ENCODE data around the gene UBE2Q2. TPM values are rescaled to one million over a fixed set of nuclear protein-coding genes. Genes with fewer than 3 reads are reported as not detected.

The UBE2Q2 gene
- total and polyA plus RNA-seq, 2 of the 4 experiments (the other 2 are of a cell fraction) = 18.0 to 28.9 TPM

- Histone ChIP-seq H2BK5ac (ENCODE audit: low read depth, low read length, poor library complexity, severe bottlenecking) (no peak overlapping the region), H3K79me1 (ENCODE audit: low read depth in 1 of 2, low read length in 2 of 2) (peaks cover 17 to 51% of the 10 kb centered on the region in 2 experiments), H3K18ac (ENCODE audit: low read depth, low read length) (no peak overlapping the region), H3K14ac (replicated peaks; ENCODE audit: low read depth, low read length) (no peak overlapping the region), H4K8ac (ENCODE audit: low read depth in 2 of 2, low read length in 2 of 2) (no peak overlapping the region), H2BK120ac (ENCODE audit: low read depth, low read length) (no peak overlapping the region), H3K9me3 (ENCODE audit: control insufficient read depth, insufficient read depth, low read length) (no peaks in the 10 kb centered on the region), H2BK20ac (ENCODE audit: low read depth, low read length) (no peak overlapping the region), H3K4ac (ENCODE audit: low read depth, low read length) (no peak overlapping the region), H3K27me3 (ENCODE audit: control insufficient read depth, insufficient read depth, low read length) (no peaks in the 10 kb centered on the region), H3K27ac (ENCODE audit: insufficient read depth, low read length) (no peak overlapping the region), H4K5ac (ENCODE audit: low read depth, low read length) (no peak overlapping the region), H3K4me1 (ENCODE audit: control insufficient read depth, insufficient read depth, low read length) (no peaks in the 10 kb centered on the region), H3K56ac (ENCODE audit: extremely low read depth, insufficient read depth, low read length) (no peak overlapping the region), H3K36me3 (ENCODE audit: control insufficient read depth, insufficient read depth, low read length) (peaks cover 14% of the 10 kb centered on the region), H2AFZ (replicated peaks; ENCODE audit: low read length, poor library complexity) (no peak overlapping the region), H2AK9ac (replicated peaks; ENCODE audit: low read depth, low read length, poor library complexity) (no peak overlapping the region), H4K20me1 (ENCODE audit: insufficient read depth, low read length) (peaks cover 20% of the 10 kb centered on the region), H3K23ac (ENCODE audit: low read depth, low read length) (no peak overlapping the region), H3K4me2 (ENCODE audit: low read depth, low read length) (no peak overlapping the region), H2AK5ac (ENCODE audit: low read depth, low read length) (no peak overlapping the region), H3K9me1 (ENCODE audit: insufficient read depth, low read length) (peaks cover 1% of the 10 kb centered on the region), H2BK15ac (ENCODE audit: low read depth, low read length) (no peak overlapping the region), H3K9ac (ENCODE audit: low read depth, low read length) (no peak overlapping the region), H4K91ac (ENCODE audit: insufficient read depth, low read depth, low read length) (no peak overlapping the region), H3K4me3 (ENCODE audit: insufficient read depth, low read depth, low read length) (no peak overlapping the region)
- dilution Hi-C loops (cut with HindIII; ENCODE audit: low sequenced_read_pairs, unreplicated experiment) = no loop called here
- ATAC-seq (ENCODE audit: low read depth) = no peak
- no peak for TF ChIP-seq USF2 (IDR thresholded peaks at IDR 0.05; ENCODE audit: low read depth, low read length)
- no peak for TF ChIP-seq MAZ (IDR thresholded peaks at IDR 0.05; ENCODE audit: borderline replicate concordance, low read depth, low read length)
- no peak for TF ChIP-seq RFX5 (IDR thresholded peaks at IDR 0.05; ENCODE audit: low read depth, low read length)
- TF ChIP-seq RCOR1 (IDR thresholded peaks at IDR 0.05; ENCODE audit: insufficient replicate concordance, low read length) = no peak
- no peak for TF ChIP-seq CEBPB (IDR thresholded peaks at IDR 0.05; ENCODE audit: low read depth, low read length)
- TF ChIP-seq SMC3 (IDR thresholded peaks at IDR 0.05; ENCODE audit: low read depth, low read length) = no peak
- TF ChIP-seq ELK1 (IDR thresholded peaks at IDR 0.05; ENCODE audit: borderline replicate concordance, low read depth, low read length) = no peak
- no peak for TF ChIP-seq CTCF (conservative IDR thresholded peaks at IDR 0.05; ENCODE audit: low read depth, low read length)
- TF ChIP-seq POLR2A (IDR thresholded peaks at IDR 0.05; ENCODE audit: low read depth, low read length) = no peak
- TF ChIP-seq NFE2L2 (IDR thresholded peaks at IDR 0.05; ENCODE audit: low read depth, low read length) = no peak
- no peak for TF ChIP-seq BHLHE40 (IDR thresholded peaks at IDR 0.05; ENCODE audit: low read depth, low read length)
- no peak for TF ChIP-seq FOS (IDR thresholded peaks at IDR 0.05; ENCODE audit: low read depth, low read length)
- TF ChIP-seq MAFK (IDR thresholded peaks at IDR 0.05; ENCODE audit: low read depth, low read length) = no peak
- no peak for TF ChIP-seq CHD1 (IDR thresholded peaks at IDR 0.05; ENCODE audit: low read depth, low read length)
- no peak for TF ChIP-seq RAD21 (IDR thresholded peaks at IDR 0.05; ENCODE audit: low read length)
- DNase-seq = no peak
- intact Hi-C loops (cut with micrococcal nuclease) = no loop called here
- in situ Hi-C loops (cut with MboI; ENCODE audit: low sequenced_read_pairs) = no loop called here
- no TSS peak for BruUV-seq (replicated peaks)
- WGBS, 2 experiments (ENCODE audit: extremely low coverage in 2 of 2, insufficient read length in 1 of 2) = no CpG with 5 or more reads among the region's 1 CpG
- ChIA-PET POLR2A (ENCODE audit: unreplicated experiment) (no interaction called here), CTCF (interaction anchor here (1.1 kb wide), 1 partner anchor 105 kb away, joined by 3 read pairs; no protein-coding TSS in a partner anchor)
Measured at GRCh38 chr15:75916978-75917377, 73.7 kb downstream of the UBE2Q2 start.
